Measurements from ENCODE around the gene OAF.

The OAF gene

GRCh38 chr11:120197977-120198376 lies 12.9 kb upstream of the OAF start:
- FAIRE-seq (no peak), DNase-seq (ENCODE audit: insufficient read length, low spot score) (no peak)
- TF ChIP-seq CTCF (IDR thresholded peaks at IDR 0.05; ENCODE audit: insufficient read depth, missing control alignments): no peak

- no peak for TF ChIP-seq CTCF (IDR thresholded peaks at IDR 0.05; ENCODE audit: insufficient read depth, missing control alignments)
- no peak for FAIRE-seq
Observed at GRCh38 chr11:120198403-120198786, 12.4 kb upstream of the OAF start.

GRCh38 chr11:120198787-120199469 lies 11.9 kb upstream of the OAF start:
- no peak for FAIRE-seq
- TF ChIP-seq CTCF (IDR thresholded peaks at IDR 0.05; ENCODE audit: insufficient read depth, missing control alignments): no peak

More at GRCh38 chr11:120198403-120198786, 12.4 kb upstream of the OAF start:
- DNase-seq (ENCODE audit: insufficient read length, low spot score): no peak

GRCh38 chr11:120199613-120200012 lies 11.2 kb upstream of the OAF start:
- no peak for DNase-seq (ENCODE audit: insufficient read length, low spot score)
- no peak for TF ChIP-seq CTCF (IDR thresholded peaks at IDR 0.05; ENCODE audit: insufficient read depth, missing control alignments)
- no peak for FAIRE-seq

More at GRCh38 chr11:120198787-120199469, 11.9 kb upstream of the OAF start:
- DNase-seq (ENCODE audit: insufficient read length, low spot score): no peak

- FAIRE-seq (no peak), DNase-seq (ENCODE audit: insufficient read length, low spot score) (no peak)
- no peak for TF ChIP-seq CTCF (IDR thresholded peaks at IDR 0.05; ENCODE audit: insufficient read depth, missing control alignments)
Observed at GRCh38 chr11:120200677-120201076, 10.2 kb upstream of the OAF start.

- no peak for FAIRE-seq
- no peak for DNase-seq (ENCODE audit: insufficient read length, low spot score)
- no peak for TF ChIP-seq CTCF (IDR thresholded peaks at IDR 0.05; ENCODE audit: insufficient read depth, missing control alignments)
Observed at GRCh38 chr11:120201653-120202052, 9.2 kb upstream of the OAF start.

- DNase-seq (ENCODE audit: insufficient read length, low spot score) (no peak), FAIRE-seq (no peak)
- TF ChIP-seq CTCF (IDR thresholded peaks at IDR 0.05; ENCODE audit: insufficient read depth, missing control alignments): no peak
Observed at GRCh38 chr11:120203626-120204025, 7.2 kb upstream of the OAF start.

Data from D721Med (cell line).